Measurements from ENCODE around the gene PSAPL1.

The PSAPL1 gene

GRCh38 chr4:7451434-7451789, 16.7 kb upstream of the PSAPL1 start:
- no peak overlapping the region for H3K27ac ChIP-seq
- DNase-seq (ENCODE audit: low spot score) = no peak
- no peak for TF ChIP-seq CTCF (IDR thresholded peaks at IDR 0.05)
- no peak overlapping the region for H3K4me3 ChIP-seq

- Histone ChIP-seq H3K27ac (no peak overlapping the region), H3K4me3 (no peak overlapping the region)
- DNase-seq (ENCODE audit: low spot score) = no peak
- no peak for TF ChIP-seq CTCF (IDR thresholded peaks at IDR 0.05)
These were observed 16.2 kb upstream of the PSAPL1 start for GRCh38 chr4:7450775-7451433.

GRCh38 chr4:7448036-7448435, 13.3 kb upstream of the PSAPL1 start:
- DNase-seq (ENCODE audit: low spot score) = no peak
- no peak for TF ChIP-seq CTCF (IDR thresholded peaks at IDR 0.05)

GRCh38 chr4:7447236-7447635, 12.5 kb upstream of the PSAPL1 start:
- no peak overlapping the region for H3K4me3 ChIP-seq
- H3K27ac ChIP-seq = no peak overlapping the region
- TF ChIP-seq CTCF (IDR thresholded peaks at IDR 0.05) = no peak
- no peak for DNase-seq (ENCODE audit: low spot score)

More at GRCh38 chr4:7448036-7448435, 13.3 kb upstream of the PSAPL1 start:
- Histone ChIP-seq H3K27ac (no peak overlapping the region), H3K4me3 (no peak overlapping the region)

- DNase-seq (ENCODE audit: low spot score) = no peak
- Histone ChIP-seq H3K27ac (no peak overlapping the region), H3K4me3 (no peak overlapping the region)
- no peak for TF ChIP-seq CTCF (IDR thresholded peaks at IDR 0.05)
These were observed 10.0 kb upstream of the PSAPL1 start for GRCh38 chr4:7444731-7445130.

GRCh38 chr4:7444314-7444713, 9.6 kb upstream of the PSAPL1 start:
- H3K4me3 ChIP-seq = no peak overlapping the region
- H3K27ac ChIP-seq = no peak overlapping the region
- no peak for DNase-seq (ENCODE audit: low spot score)
- no peak for TF ChIP-seq CTCF (IDR thresholded peaks at IDR 0.05)

- TF ChIP-seq CTCF (IDR thresholded peaks at IDR 0.05) = no peak
- Histone ChIP-seq H3K4me3 (no peak overlapping the region), H3K27ac (no peak overlapping the region)
- DNase-seq (ENCODE audit: low spot score) = no peak
These were observed 7.9 kb upstream of the PSAPL1 start for GRCh38 chr4:7442574-7443162.
